Stomach (tissue), 9 donors: ENCODE results near the gene USP7. TPM values are rescaled to one million over a fixed set of nuclear protein-coding genes. Genes with fewer than 3 reads are reported as not detected.
A peak's percentile ranks its signal among the peaks of the same experiment; 100 is the strongest.

Source experiments
- DNase-seq, 2 donors: peaks; one replicate each; pipeline versions ENCODE4 v3.0.0 to v3.0.0-alpha.2; 2013 to 2019
- H3K27ac ChIP-seq, 5 donors: fragments of 200-600 bp in 4 of 5; sonication (generic) in 4 of 5; one replicate each; pipeline ENCODE4 v1.5.1; 2013 to 2019; ENCODE audit warnings: mild to moderate bottlenecking in 1 of 5, moderate library complexity in 1 of 5
- H3K27me3 ChIP-seq, 3 donors: fragments of 200-600 bp; sonication (generic); one replicate each; pipeline ENCODE4 v1.5.1; 2017 to 2019; ENCODE audit warnings: mixed run types in 1 of 3
- H3K36me3 ChIP-seq, 4 donors: fragments of 200-600 bp; sonication (generic); 1 replicate in 3 of 4; 2 replicates in 1 of 4; pipeline ENCODE4 v1.5.1; 2016 to 2019
- H3K4me1 ChIP-seq, 4 donors: fragments of 200-600 bp; sonication (generic); one replicate each; pipeline ENCODE4 v1.5.1; 2016 to 2019
- H3K4me3 ChIP-seq, 4 donors: fragments of 200-600 bp; sonication (generic) in 3 of 4; one replicate each; pipeline ENCODE4 v1.5.1; 2016 to 2019; ENCODE audit warnings: mild to moderate bottlenecking in 1 of 4
- H3K9me3 ChIP-seq, 4 donors: fragments of 200-600 bp; sonication (generic); one replicate each; pipeline ENCODE4 v1.5.1; 2016 to 2019
- CTCF ChIP-seq, 7 experiments: fragments of 450-650 bp in 4 of 7; fragments of 200-600 bp in 3 of 7; sonication (generic) in 3 of 7; IDR thresholded peaks; one replicate each; pipeline ENCODE4 v1.5.1; 2016 to 2019; ENCODE audit warnings: antibody characterized with exemption in 7 of 7, control low read depth in 2 of 7, mild to moderate bottlenecking in 1 of 7
- EP300 ChIP-seq: sonication (generic); formaldehyde crosslinking; IDR thresholded peaks from one replicate; pipeline ENCODE4 v1.6.1; 2017; ENCODE audit warnings: antibody characterized with exemption
- POLR2A ChIP-seq, 4 donors: fragments of 450-650 bp; IDR thresholded peaks; one replicate each; pipeline ENCODE4 v1.6.1; 2016; ENCODE audit warnings: antibody characterized with exemption in 4 of 4, control low read depth in 2 of 4, mild to moderate bottlenecking in 1 of 4, moderate library complexity in 1 of 4
- POLR2AphosphoS5 ChIP-seq, 3 donors: sonication (generic); formaldehyde crosslinking; IDR thresholded peaks; one replicate each; pipeline ENCODE4 v1.6.1; 2016; ENCODE audit warnings: antibody characterized with exemption in 3 of 3
- WGBS, 5 donors: extraction: QIAGEN DNeasy Blood & Tissue Kit in 3 of 5; methylation state at CpG; one replicate each; pipeline versions ENCODE4 v1.1.5 to v1.1.7; 2013 to 2018; 5-methylcytosine and 5-hydroxymethylcytosine counted together
- intact Hi-C: fragments of 100-400 bp; cut with DNase I; formaldehyde crosslinking; loops from one replicate; pipeline ENCODE4 v1.15.1; 2023; ENCODE audit warnings: low total_unique reads
- polyA plus RNA-seq, 3 donors: library from polyadenylated mRNA; stranded (reverse); fragments of 200-250 nt; gene quantifications; one replicate each; pipeline ENCODE4 v1.2.3, GENCODE V29; 2013
- total RNA-seq, 5 donors: library from RNA; depleted of rRNA; stranded (reverse); fragments of >200 nt; gene quantifications; one replicate each; pipeline versions ENCODE4 v1.1.0 to v1.2.3, GENCODE V29; 2014 to 2016
- donor health status: healthy with polysubstance abuse.
- donor health status: Bipolar disorder and iron deficiency.
- donor health status: healthy.

The USP7 gene
- total and polyA plus RNA-seq, 8 donors = 19.3 to 171 (median 58.0) TPM

- Histone ChIP-seq H3K9me3 (no peaks in the 10 kb centered on the region), H3K36me3 (peaks cover 28 to 79% (median 69%) of the 10 kb centered on the region in 4 donors), H3K27ac (no peak overlapping the region), H3K4me3 (no peak overlapping the region), H3K4me1 (peaks cover 15 to 39% (median 37%) of the 10 kb centered on the region in 4 donors), H3K27me3 (no peaks in the 10 kb centered on the region)
- 88 to 95% (median 91%) methylated on average over 7 of the region's 7 CpGs for WGBS, 5 donors
- no peak for TF ChIP-seq POLR2A (IDR thresholded peaks at IDR 0.05)
- TF ChIP-seq CTCF (IDR thresholded peaks at IDR 0.05) = no peak
- no peak for TF ChIP-seq EP300
- intact Hi-C loops = loop anchor here (10.0 kb wide), 1 partner anchor 89 kb away; no protein-coding TSS in a partner anchor
- DNase-seq = no peak
Observed at GRCh38 chr16:8925455-8925854, 38.3 kb downstream of the USP7 start.

GRCh38 chr16:8924214-8924613 is 39.5 kb downstream of the USP7 start:
- intact Hi-C loops = loop anchor here (10.0 kb wide), 1 partner anchor 91 kb away; no protein-coding TSS in a partner anchor
- H3K27ac ChIP-seq = peak overlapping the region in 2 of 5 donors; percentile 12 to 58

GRCh38 chr16:8923199-8923598 is 40.5 kb downstream of the USP7 start:
- H3K4me3 ChIP-seq = no peak overlapping the region
- intact Hi-C loops = loop anchor here (10.0 kb wide), 1 partner anchor 92 kb away; no protein-coding TSS in a partner anchor
- H3K27ac ChIP-seq = peak overlapping the region in 1 of 5 donors; percentile 58
- H3K27me3 ChIP-seq = no peaks in the 10 kb centered on the region
- WGBS, 5 donors = 77 to 83% (median 78%) methylated on average over 11 of the region's 11 CpGs
- no peak for DNase-seq
- no peak for TF ChIP-seq POLR2AphosphoS5 (IDR thresholded peaks at IDR 0.05)
- TF ChIP-seq POLR2A (IDR thresholded peaks at IDR 0.05) = no peak
- TF ChIP-seq EP300 = no peak
- no peak for TF ChIP-seq CTCF (IDR thresholded peaks at IDR 0.05)
- no peaks in the 10 kb centered on the region for H3K9me3 ChIP-seq
- peaks cover 10 to 24% (median 21%) of the 10 kb centered on the region in 4 donors for H3K4me1 ChIP-seq
- H3K36me3 ChIP-seq = peaks cover 40 to 80% (median 72%) of the 10 kb centered on the region in 4 donors

More at GRCh38 chr16:8924214-8924613, 39.5 kb downstream of the USP7 start:
- DNase-seq = peak; percentile 53 to 90
- TF ChIP-seq POLR2AphosphoS5 (IDR thresholded peaks at IDR 0.05) (peak in 2 of 3 donors; percentile 48 to 63), CTCF (IDR thresholded peaks at IDR 0.05) (no peak), EP300 (no peak), POLR2A (IDR thresholded peaks at IDR 0.05) (no peak)
- H3K36me3 ChIP-seq = peaks cover 33 to 80% (median 71%) of the 10 kb centered on the region in 4 donors
- H3K27me3 ChIP-seq = no peaks in the 10 kb centered on the region
- peaks cover 10 to 33% (median 31%) of the 10 kb centered on the region in 4 donors for H3K4me1 ChIP-seq
- H3K9me3 ChIP-seq = no peaks in the 10 kb centered on the region
- H3K4me3 ChIP-seq = no peak overlapping the region
- 22 to 43% (median 40%) methylated on average over 4 of the region's 4 CpGs for WGBS, 5 donors

GRCh38 chr16:8921347-8921984 is 42.2 kb downstream of the USP7 start:
- intact Hi-C loops = loop anchor here (10.0 kb wide), 1 partner anchor 93 kb away; no protein-coding TSS in a partner anchor
- Histone ChIP-seq H3K36me3 (peaks cover 52 to 80% (median 74%) of the 10 kb centered on the region in 4 donors), H3K9me3 (no peaks in the 10 kb centered on the region), H3K4me1 (peaks cover 10 to 22% (median 20%) of the 10 kb centered on the region in 4 donors), H3K4me3 (no peak overlapping the region), H3K27ac (no peak overlapping the region), H3K27me3 (no peaks in the 10 kb centered on the region)
- no peak for DNase-seq
- TF ChIP-seq POLR2A (IDR thresholded peaks at IDR 0.05) (no peak), EP300 (no peak), POLR2AphosphoS5 (IDR thresholded peaks at IDR 0.05) (no peak), CTCF (IDR thresholded peaks at IDR 0.05) (no peak)
- 85 to 90% (median 87%) methylated on average over 10 of the region's 10 CpGs for WGBS, 5 donors
